DOHH2 (cell line): ENCODE data around the gene EVA1C.
A peak's percentile ranks its signal among the peaks of the same experiment; 100 is the strongest.

Experiments
- H3F3A ChIP-seq: fragments of 200-600 bp; sonication (generic), shearing (Covaris generic); 2 replicates; pipeline ENCODE4 v1.6.0; 2016; ENCODE audit warnings: antibody characterized with exemption, mild to moderate bottlenecking; ENCODE audit not compliant: control insufficient read depth, insufficient read depth
- H3K27ac ChIP-seq: fragments of 200-600 bp; sonication (generic); 2 replicates; pipeline ENCODE4 v1.5.1; 2014; ENCODE audit warnings: low read depth, mild to moderate bottlenecking, low read length, moderate library complexity
- H3K27me3 ChIP-seq: fragments of 200-600 bp; sonication (generic); 2 replicates; pipeline ENCODE4 v1.6.1; 2014; ENCODE audit warnings: mild to moderate bottlenecking, low read length, mixed read lengths; ENCODE audit not compliant: control insufficient read depth
- H3K36me3 ChIP-seq: fragments of 200-600 bp; sonication (generic); 2 replicates; pipeline ENCODE4 v1.6.1; 2014; ENCODE audit warnings: mild to moderate bottlenecking, low read length, moderate library complexity, mixed read lengths; ENCODE audit not compliant: control insufficient read depth
- H3K4me1 ChIP-seq: fragments of 200-600 bp; sonication (generic); 2 replicates; pipeline ENCODE4 v1.6.1; 2014; ENCODE audit warnings: mild to moderate bottlenecking, low read length, mixed read lengths; ENCODE audit not compliant: control insufficient read depth
- H3K4me2 ChIP-seq: fragments of 200-600 bp; sonication (generic); 2 replicates; pipeline ENCODE4 v1.6.0; 2014; ENCODE audit warnings: mild to moderate bottlenecking, low read length, moderate library complexity
- H3K4me3 ChIP-seq: fragments of 200-600 bp; sonication (generic); 2 replicates; pipeline ENCODE4 v1.5.1; 2014; ENCODE audit warnings: mild to moderate bottlenecking, low read length, mixed read lengths
- H3K79me2 ChIP-seq: fragments of 200-600 bp; sonication (generic); 2 replicates; pipeline ENCODE4 v1.6.1; 2014; ENCODE audit warnings: mild to moderate bottlenecking, low read length, mixed read lengths; ENCODE audit not compliant: control insufficient read depth
- H3K9me2 ChIP-seq: fragments of 200-600 bp; sonication (generic); replicated peaks from 2 replicates; pipeline ENCODE4 v1.6.1; 2014; ENCODE audit warnings: mild to moderate bottlenecking, low read length, mixed read lengths; ENCODE audit not compliant: control insufficient read depth
- H3K9me3 ChIP-seq: fragments of 200-600 bp; sonication (generic); 2 replicates; pipeline ENCODE4 v1.6.1; 2014; ENCODE audit warnings: antibody characterized with exemption, low read length, mixed read lengths; ENCODE audit not compliant: control insufficient read depth, insufficient read depth
- H4K20me1 ChIP-seq: fragments of 200-600 bp; sonication (generic); 2 replicates; pipeline ENCODE4 v1.6.0; 2014; ENCODE audit warnings: low read depth, mild to moderate bottlenecking, antibody characterized with exemption, low read length, moderate library complexity; ENCODE audit not compliant: control insufficient read depth, insufficient read depth
- CTCF ChIP-seq: fragments of 200-600 bp; sonication (generic); IDR thresholded peaks from one replicate; pipeline ENCODE4 v1.5.1; 2014; ENCODE audit warnings: antibody characterized with exemption, mild to moderate bottlenecking, low read depth, low read length; ENCODE audit not compliant: poor library complexity, severe bottlenecking
- EZH2phosphoT487 ChIP-seq: fragments of 200-600 bp; sonication (generic); IDR thresholded peaks from 2 replicates; pipeline ENCODE4 v1.6.1; 2017; ENCODE audit warnings: borderline replicate concordance, mild to moderate bottlenecking, antibody characterized with exemption, low read length, moderate library complexity, mixed read lengths

EVA1C gene

GRCh38 chr21:32391755-32392154 lies 20.8 kb upstream of the EVA1C start:
- peaks cover 24% of the 10 kb centered on the region for H3K4me1 ChIP-seq
- H3K27ac ChIP-seq: no peak overlapping the region
- no peaks in the 10 kb centered on the region for H3K27me3 ChIP-seq
- no peak for TF ChIP-seq EZH2phosphoT487
- no peaks in the 10 kb centered on the region for H3K9me3 ChIP-seq
- H3K4me2 ChIP-seq: peak overlapping the region; percentile 83
- no peaks in the 10 kb centered on the region for H3K9me2 ChIP-seq
- H4K20me1 ChIP-seq: peaks cover 18% of the 10 kb centered on the region; the same call in 1 of the 2 replicates
- H3K79me2 ChIP-seq: peaks cover 67% of the 10 kb centered on the region
- H3K4me3 ChIP-seq: peak overlapping the region; percentile 86
- H3K36me3 ChIP-seq: peaks cover 36% of the 10 kb centered on the region
- H3F3A ChIP-seq: no peaks in the 10 kb centered on the region

DNA sequence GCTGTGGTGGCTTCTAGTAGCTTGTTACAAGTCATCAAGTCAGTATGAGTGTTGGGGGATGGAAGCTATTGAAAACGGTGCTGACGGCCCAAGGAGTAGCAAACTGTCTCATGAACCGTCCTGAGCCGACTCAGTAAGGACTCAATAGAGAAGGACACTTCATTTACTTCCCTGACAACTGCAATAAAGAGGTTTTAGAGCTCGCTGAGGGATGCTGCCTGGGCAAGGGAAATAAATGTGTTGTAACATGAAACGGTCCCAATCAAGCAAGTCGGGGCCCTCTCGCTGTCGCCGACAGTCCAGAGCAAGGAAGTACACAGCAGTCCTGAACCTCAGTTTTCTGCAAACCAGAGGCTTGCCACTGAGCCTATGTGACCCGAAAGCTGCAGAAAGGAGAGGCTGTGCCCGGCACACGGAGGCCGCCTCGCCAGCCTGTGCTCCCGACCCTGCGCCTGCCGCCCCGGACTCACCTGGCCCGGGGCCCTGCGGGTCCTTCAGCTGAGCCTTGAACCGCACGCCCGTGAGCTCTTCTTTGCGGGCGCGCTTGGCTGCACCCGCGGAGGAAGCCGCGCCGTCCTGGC lies 20.1 kb upstream of the EVA1C start:
- peak overlapping the region; percentile 83 for H3K4me2 ChIP-seq
- H3K27me3 ChIP-seq: no peaks in the 10 kb centered on the region
- peak overlapping the region; percentile 86 for H3K4me3 ChIP-seq
- H3K9me3 ChIP-seq: no peaks in the 10 kb centered on the region
- H3K36me3 ChIP-seq: peaks cover 36% of the 10 kb centered on the region
- H3K79me2 ChIP-seq: peaks cover 61% of the 10 kb centered on the region
- H3K4me1 ChIP-seq: peaks cover 24% of the 10 kb centered on the region
- peak overlapping the region; percentile 12 for H3K27ac ChIP-seq
- peaks cover 18% of the 10 kb centered on the region; the same call in 1 of the 2 replicates for H4K20me1 ChIP-seq
- no peaks in the 10 kb centered on the region for H3F3A ChIP-seq
- TF ChIP-seq EZH2phosphoT487: no peak
- TF ChIP-seq CTCF: no peak
- H3K9me2 ChIP-seq: no peaks in the 10 kb centered on the region

DNA sequence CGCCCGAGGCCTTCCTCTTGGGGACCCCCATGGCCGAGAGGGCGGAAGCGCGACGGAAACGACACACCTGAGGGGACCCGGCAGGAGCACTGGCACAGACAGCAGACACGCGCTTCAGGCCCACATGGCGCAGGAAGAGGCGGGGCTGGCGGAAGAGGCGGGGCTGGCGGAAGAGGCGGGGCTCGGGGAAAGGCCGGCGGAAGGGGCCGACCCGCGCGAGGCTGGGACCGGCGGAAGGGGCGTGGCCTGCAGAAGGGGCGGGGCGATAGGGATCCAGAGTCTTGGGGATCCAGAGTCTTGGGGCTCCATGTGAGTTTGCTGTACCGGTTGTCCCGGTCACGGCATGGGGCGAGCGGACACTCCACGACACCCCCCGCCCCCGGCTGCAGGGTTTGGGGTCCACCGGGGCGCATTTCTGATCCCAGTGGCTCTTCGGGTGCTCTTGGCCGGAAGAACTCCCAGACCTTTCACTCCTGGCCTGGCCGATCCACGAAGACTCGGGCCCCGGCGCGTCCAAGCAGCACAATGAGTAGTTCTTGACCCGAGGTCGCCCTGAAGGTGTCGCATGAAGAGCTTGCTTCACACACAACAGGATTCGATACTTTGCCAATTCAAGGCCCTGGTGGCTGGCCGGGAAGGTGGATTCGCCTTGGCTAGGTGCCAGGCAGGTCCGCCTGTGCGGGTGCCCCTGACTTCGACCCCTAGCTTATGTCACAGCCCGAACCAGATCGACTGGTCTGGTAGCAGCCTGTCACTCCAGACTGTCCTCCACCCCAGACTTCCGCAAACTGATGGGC lies 19.4 kb upstream of the EVA1C start, which contains the start of gene URB1:
URB1 (minus strand) TSS at position 133 of the 797 bp plus-strand sequence; CDS start at position 31, 102 bp downstream.
- Histone ChIP-seq H3K4me2 (peak within 1 kb of the TSS; percentile 83), H3K79me2 (peaks cover 54% of the 10 kb centered on the region), H3K36me3 (peaks cover 32% of the 10 kb centered on the region), H3K27me3 (no peaks in the 10 kb centered on the region), H3K27ac (peak within 1 kb of the TSS; percentile 49), H3K4me1 (peaks cover 24% of the 10 kb centered on the region), H3K9me2 (no peaks in the 10 kb centered on the region), H3F3A (no peaks in the 10 kb centered on the region), H3K4me3 (peak within 1 kb of the TSS; percentile 86), H4K20me1 (peaks cover 14% of the 10 kb centered on the region; the same call in 1 of the 2 replicates), H3K9me3 (no peaks in the 10 kb centered on the region)
- no peak for TF ChIP-seq CTCF
- TF ChIP-seq EZH2phosphoT487: no peak

DNA sequence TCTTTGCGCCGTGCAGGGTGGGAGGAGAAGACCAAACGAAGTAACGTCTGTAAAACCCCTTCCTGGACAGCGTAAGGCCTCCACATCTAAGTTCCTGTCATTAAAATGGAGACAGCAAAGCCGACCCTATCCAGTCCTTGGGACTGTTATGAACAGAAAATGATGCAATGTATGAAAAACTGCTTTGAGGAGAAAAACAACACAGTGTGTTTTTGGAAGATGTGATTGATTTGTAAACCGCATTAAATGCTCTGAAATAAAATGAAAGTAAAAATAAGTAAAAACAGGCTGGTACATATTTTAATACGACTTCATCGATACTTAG lies 18.9 kb upstream of the EVA1C start:
- H3K79me2 ChIP-seq: peaks cover 49% of the 10 kb centered on the region
- peaks cover 5% of the 10 kb centered on the region; the same call in 1 of the 2 replicates for H3K27me3 ChIP-seq
- H3K4me1 ChIP-seq: peaks cover 24% of the 10 kb centered on the region
- H3F3A ChIP-seq: no peaks in the 10 kb centered on the region
- H3K9me3 ChIP-seq: no peaks in the 10 kb centered on the region
- peak overlapping the region; percentile 83 for H3K4me2 ChIP-seq
- H4K20me1 ChIP-seq: peaks cover 8% of the 10 kb centered on the region; the same call in 1 of the 2 replicates
- H3K9me2 ChIP-seq: no peaks in the 10 kb centered on the region
- peak overlapping the region; percentile 86 for H3K4me3 ChIP-seq
- TF ChIP-seq EZH2phosphoT487: no peak
- TF ChIP-seq CTCF: no peak
- H3K36me3 ChIP-seq: peaks cover 26% of the 10 kb centered on the region
- peak overlapping the region; percentile 49; the same call in 1 of the 2 replicates for H3K27ac ChIP-seq
